HG03066 (cell line): Measurements from ENCODE around the gene ERC2.

Source experiments
- ATAC-seq: cut with Tn5 transposase; IDR thresholded peaks from one replicate; pipeline ENCODE4 v1.9.1; 2021; ENCODE audit warnings: low read depth; ENCODE audit not compliant: unreplicated experiment

Gene ERC2

GRCh38 chr3:56197259-56197965 is 270.9 kb downstream of the ERC2 start:
- ATAC-seq = no peak

GRCh38 chr3:56196700-56197099 is 271.6 kb downstream of the ERC2 start:
- ATAC-seq = no peak

GRCh38 chr3:56193519-56193918 is 274.7 kb downstream of the ERC2 start:
- no peak for ATAC-seq

- no peak for ATAC-seq
Measured at GRCh38 chr3:56192001-56192400, 276.3 kb downstream of the ERC2 start.

- ATAC-seq = no peak
Measured at GRCh38 chr3:56190771-56191305, 277.4 kb downstream of the ERC2 start.

- no peak for ATAC-seq
Measured at GRCh38 chr3:56190130-56190529, 278.1 kb downstream of the ERC2 start.

- no peak for ATAC-seq
Measured at GRCh38 chr3:56189536-56189935, 278.7 kb downstream of the ERC2 start.

GRCh38 chr3:56188201-56188600 is 280.1 kb downstream of the ERC2 start:
- ATAC-seq = no peak

GRCh38 chr3:56187051-56187450 is 281.2 kb downstream of the ERC2 start:
- no peak for ATAC-seq

- ATAC-seq = no peak
Measured at GRCh38 chr3:56185827-56186226, 282.4 kb downstream of the ERC2 start.

GRCh38 chr3:56183529-56183928 is 284.7 kb downstream of the ERC2 start:
- ATAC-seq = no peak

- ATAC-seq = no peak
Measured at GRCh38 chr3:56180433-56180832, 287.8 kb downstream of the ERC2 start.

GRCh38 chr3:56173601-56174000 is 294.7 kb downstream of the ERC2 start:
- ATAC-seq = no peak

GRCh38 chr3:56164436-56164835 is 303.8 kb downstream of the ERC2 start:
- ATAC-seq = no peak

- ATAC-seq = no peak
Measured at GRCh38 chr3:56157693-56158362, 310.4 kb downstream of the ERC2 start.

GRCh38 chr3:56154297-56154696 is 314.0 kb downstream of the ERC2 start:
- no peak for ATAC-seq

GRCh38 chr3:56147354-56147753 is 320.9 kb downstream of the ERC2 start:
- no peak for ATAC-seq

GRCh38 chr3:56145410-56145809 is 322.9 kb downstream of the ERC2 start:
- no peak for ATAC-seq

- ATAC-seq = no peak
Measured at GRCh38 chr3:56144805-56145204, 323.5 kb downstream of the ERC2 start.

GRCh38 chr3:56137415-56137814 is 330.9 kb downstream of the ERC2 start:
- no peak for ATAC-seq

- ATAC-seq = no peak
Measured at GRCh38 chr3:56136514-56136913, 331.8 kb downstream of the ERC2 start.

GRCh38 chr3:56135941-56136340 is 332.3 kb downstream of the ERC2 start:
- no peak for ATAC-seq
